HG02938 (cell line): Measurements from ENCODE around the gene AKR1A1.

Source experiments
- ATAC-seq: cut with Tn5 transposase; IDR thresholded peaks from one replicate; pipeline ENCODE4 v1.9.1; 2021; ENCODE audit warnings: mild to moderate bottlenecking, moderate library complexity; ENCODE audit not compliant: unreplicated experiment

Gene AKR1A1

DNA sequence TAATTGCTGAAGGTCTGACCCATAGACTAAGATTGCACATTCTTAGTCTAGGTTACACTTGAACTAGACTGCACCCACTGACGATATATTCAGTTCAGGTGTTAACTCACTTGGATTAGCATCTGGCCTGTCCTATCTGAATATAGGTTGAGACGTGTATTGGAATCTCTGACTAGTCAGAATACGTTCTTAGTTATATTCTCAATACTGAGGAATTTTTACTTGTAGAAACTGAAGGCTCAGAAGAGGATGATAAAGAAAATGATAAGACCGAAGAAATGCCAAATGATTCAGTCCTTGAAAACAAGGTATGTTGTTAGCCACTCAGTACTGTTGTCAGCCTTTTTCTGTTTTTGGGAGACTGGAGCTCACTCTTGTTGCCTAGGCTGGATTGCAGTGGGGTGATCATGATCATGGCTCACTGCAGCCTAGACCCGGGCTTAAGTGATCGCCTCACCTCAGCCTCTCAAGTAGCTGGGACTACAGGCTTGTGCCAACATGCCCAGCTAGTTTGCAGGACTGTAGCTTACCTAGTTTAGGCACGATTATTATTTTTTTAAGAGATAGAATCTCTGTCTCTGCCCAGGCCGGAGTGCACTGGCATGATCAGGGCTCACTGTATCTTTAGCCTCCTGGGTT, 62.4 kb downstream of the AKR1A1 start:
- no peak for ATAC-seq

DNA sequence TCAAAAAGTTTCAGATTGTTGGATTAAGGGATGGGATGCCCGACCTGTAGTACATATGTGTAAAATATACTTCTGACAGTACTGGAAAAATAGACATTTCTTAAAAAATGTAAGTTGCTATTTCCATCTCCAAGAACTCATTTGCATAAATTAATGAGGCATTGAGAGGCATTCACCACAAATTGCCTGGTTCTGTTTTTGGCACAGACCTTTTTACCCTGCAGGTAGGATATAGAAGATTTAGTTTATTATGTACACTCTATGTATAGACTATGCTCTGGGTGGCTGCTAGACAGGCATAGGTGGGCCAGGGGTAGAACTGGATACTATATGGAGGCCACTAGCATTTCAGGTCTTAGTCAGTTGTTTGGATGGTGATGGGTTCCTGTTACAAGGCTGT, 65.3 kb downstream of the AKR1A1 start:
- ATAC-seq = no peak

- ATAC-seq = no peak
Measured at GRCh38 chr1:45617618-45618017, 67.0 kb downstream of the AKR1A1 start.

DNA sequence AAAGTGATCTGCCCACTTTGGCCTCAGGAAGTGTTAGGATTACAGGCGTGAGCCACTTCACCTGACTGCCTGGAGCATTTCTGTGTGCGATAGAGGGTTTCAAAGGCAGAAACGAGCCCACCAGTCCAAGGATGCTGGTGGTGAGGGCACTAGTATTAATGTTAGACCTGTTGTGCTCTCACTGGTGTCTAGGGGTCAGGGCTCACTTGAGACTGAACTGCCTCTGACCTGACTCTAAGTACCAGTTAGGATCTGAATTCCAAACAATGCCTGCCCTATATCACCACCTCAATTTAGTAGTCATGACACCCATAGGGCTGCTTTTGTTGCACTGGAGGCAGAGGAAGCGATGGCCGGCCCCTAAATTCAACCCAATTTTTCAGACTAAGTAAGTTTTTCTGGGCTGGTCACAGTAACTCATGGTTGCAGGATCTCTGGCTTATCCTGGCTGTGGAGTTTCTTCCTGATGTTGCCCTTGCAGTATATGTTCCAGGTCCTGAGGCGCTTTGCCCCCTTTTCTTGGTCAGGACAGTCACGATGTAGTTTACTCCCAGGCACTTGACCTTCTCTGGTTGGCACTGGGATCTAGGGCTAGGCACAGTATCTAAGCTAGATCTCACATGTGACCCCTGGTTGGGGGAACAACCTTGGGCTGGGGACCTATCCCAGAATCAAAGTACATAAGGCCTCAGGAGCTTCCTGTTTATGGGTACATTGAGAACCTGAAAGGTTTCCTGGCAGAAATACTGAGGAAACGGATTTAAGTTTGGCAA, 68.7 kb downstream of the AKR1A1 start:
- ATAC-seq = no peak
